Measurements from ENCODE around the gene TNFRSF13B. TPM values are rescaled to one million over a fixed set of nuclear protein-coding genes. Genes with fewer than 3 reads are reported as not detected.

The TNFRSF13B gene
- total and polyA plus RNA-seq, 2 experiments from 2014 or later, result 0.24 TPM; not detected in 1

DNA sequence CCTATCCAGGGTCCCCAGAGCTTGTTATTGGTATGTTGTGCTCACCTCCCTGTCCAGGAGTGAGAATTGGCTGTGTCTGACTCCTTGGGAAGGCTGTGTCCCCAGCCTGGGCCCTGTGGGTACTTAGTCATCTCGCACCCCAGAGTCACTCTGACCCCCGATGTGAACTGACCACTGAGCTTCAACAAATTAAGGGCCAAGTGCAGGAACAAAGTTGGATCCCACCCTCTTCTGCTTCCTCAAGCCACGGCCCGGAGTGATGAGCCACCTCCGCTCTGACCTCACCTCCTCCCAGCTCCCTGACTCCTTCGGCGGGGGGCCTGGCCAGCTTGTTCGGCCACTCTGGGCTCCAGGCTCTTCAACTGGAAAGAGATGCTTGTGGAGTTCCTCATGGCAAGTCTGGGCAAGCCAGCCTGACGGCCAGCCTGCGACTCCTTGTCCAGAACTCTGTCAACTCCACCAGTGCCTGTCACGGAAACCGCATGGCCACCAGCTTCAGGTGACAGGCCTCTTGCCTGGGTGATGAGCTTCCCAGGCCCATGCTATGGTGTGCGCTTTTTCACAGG lies 48.1 kb upstream of the TNFRSF13B start:
- Histone ChIP-seq H4K20me1 (replicated peaks; ENCODE audit: insufficient read depth) (no peaks in the 10 kb centered on the region), H3K4me2 (no peak overlapping the region), H3K27me3 (ENCODE audit: insufficient read depth) (no peaks in the 10 kb centered on the region), H3K27ac (ENCODE audit: low read depth) (no peak overlapping the region), H3K79me2 (replicated peaks; ENCODE audit: insufficient read depth) (no peaks in the 10 kb centered on the region), H2AFZ (no peak overlapping the region), H3K36me3 (ENCODE audit: insufficient read depth) (no peaks in the 10 kb centered on the region), H3K9me2 (ENCODE audit: insufficient read depth) (no peaks in the 10 kb centered on the region), H3F3A (replicated peaks; ENCODE audit: low read depth) (no peaks in the 10 kb centered on the region), H3K4me1 (ENCODE audit: insufficient read depth) (no peaks in the 10 kb centered on the region), H3K4me3 (no peak overlapping the region)
- DNase-seq (ENCODE audit: low spot score) (no peak), ATAC-seq (no peak)
- Mint-ChIP-seq H3K9me3 (peaks cover 3% of the 10 kb centered on the region; the same call in 2 of the 3 replicates), H3K4me1 (peaks cover 3% of the 10 kb centered on the region; the same call in 1 of the 3 replicates), H3K27me3 (ENCODE audit: insufficient read depth, low read depth, poor library complexity) (peaks cover 11% of the 10 kb centered on the region), H3K4me3 (no peak overlapping the region), H3K36me3 (ENCODE audit: low read depth) (no peaks in the 10 kb centered on the region), H3K27ac (no peak overlapping the region)
- TF ChIP-seq, protein P1, sequence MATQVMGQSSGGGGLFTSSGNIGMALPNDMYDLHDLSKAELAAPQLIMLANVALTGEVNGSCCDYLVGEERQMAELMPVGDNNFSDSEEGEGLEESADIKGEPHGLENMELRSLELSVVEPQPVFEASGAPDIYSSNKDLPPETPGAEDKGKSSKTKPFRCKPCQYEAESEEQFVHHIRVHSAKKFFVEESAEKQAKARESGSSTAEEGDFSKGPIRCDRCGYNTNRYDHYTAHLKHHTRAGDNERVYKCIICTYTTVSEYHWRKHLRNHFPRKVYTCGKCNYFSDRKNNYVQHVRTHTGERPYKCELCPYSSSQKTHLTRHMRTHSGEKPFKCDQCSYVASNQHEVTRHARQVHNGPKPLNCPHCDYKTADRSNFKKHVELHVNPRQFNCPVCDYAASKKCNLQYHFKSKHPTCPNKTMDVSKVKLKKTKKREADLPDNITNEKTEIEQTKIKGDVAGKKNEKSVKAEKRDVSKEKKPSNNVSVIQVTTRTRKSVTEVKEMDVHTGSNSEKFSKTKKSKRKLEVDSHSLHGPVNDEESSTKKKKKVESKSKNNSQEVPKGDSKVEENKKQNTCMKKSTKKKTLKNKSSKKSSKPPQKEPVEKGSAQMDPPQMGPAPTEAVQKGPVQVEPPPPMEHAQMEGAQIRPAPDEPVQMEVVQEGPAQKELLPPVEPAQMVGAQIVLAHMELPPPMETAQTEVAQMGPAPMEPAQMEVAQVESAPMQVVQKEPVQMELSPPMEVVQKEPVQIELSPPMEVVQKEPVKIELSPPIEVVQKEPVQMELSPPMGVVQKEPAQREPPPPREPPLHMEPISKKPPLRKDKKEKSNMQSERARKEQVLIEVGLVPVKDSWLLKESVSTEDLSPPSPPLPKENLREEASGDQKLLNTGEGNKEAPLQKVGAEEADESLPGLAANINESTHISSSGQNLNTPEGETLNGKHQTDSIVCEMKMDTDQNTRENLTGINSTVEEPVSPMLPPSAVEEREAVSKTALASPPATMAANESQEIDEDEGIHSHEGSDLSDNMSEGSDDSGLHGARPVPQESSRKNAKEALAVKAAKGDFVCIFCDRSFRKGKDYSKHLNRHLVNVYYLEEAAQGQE (IDR thresholded peaks at IDR 0.05; ENCODE audit: unreplicated experiment), result no peak
- no peak for TF ChIP-seq STAT1 (IDR thresholded peaks at IDR 0.05; ENCODE audit: unreplicated experiment)
- no peak for TF ChIP-seq EZH2phosphoT487 (IDR thresholded peaks at IDR 0.05; ENCODE audit: unreplicated experiment)
- no peak for TF ChIP-seq POLR2AphosphoS5 (IDR thresholded peaks at IDR 0.05; ENCODE audit: low read depth)
- TF ChIP-seq CREB1 (CRISPR knock-in tag; IDR thresholded peaks at IDR 0.05; ENCODE audit: low read depth), result no peak
- TF ChIP-seq, protein P2, sequence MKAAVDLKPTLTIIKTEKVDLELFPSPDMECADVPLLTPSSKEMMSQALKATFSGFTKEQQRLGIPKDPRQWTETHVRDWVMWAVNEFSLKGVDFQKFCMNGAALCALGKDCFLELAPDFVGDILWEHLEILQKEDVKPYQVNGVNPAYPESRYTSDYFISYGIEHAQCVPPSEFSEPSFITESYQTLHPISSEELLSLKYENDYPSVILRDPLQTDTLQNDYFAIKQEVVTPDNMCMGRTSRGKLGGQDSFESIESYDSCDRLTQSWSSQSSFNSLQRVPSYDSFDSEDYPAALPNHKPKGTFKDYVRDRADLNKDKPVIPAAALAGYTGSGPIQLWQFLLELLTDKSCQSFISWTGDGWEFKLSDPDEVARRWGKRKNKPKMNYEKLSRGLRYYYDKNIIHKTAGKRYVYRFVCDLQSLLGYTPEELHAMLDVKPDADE (IDR thresholded peaks at IDR 0.05), result no peak
- TF ChIP-seq NANOG (IDR thresholded peaks at IDR 0.05; ENCODE audit: borderline replicate concordance), result no peak
- TF ChIP-seq ZNF114 (CRISPR knock-in tag; IDR thresholded peaks at IDR 0.05), result no peak
- TF ChIP-seq, protein P3, sequence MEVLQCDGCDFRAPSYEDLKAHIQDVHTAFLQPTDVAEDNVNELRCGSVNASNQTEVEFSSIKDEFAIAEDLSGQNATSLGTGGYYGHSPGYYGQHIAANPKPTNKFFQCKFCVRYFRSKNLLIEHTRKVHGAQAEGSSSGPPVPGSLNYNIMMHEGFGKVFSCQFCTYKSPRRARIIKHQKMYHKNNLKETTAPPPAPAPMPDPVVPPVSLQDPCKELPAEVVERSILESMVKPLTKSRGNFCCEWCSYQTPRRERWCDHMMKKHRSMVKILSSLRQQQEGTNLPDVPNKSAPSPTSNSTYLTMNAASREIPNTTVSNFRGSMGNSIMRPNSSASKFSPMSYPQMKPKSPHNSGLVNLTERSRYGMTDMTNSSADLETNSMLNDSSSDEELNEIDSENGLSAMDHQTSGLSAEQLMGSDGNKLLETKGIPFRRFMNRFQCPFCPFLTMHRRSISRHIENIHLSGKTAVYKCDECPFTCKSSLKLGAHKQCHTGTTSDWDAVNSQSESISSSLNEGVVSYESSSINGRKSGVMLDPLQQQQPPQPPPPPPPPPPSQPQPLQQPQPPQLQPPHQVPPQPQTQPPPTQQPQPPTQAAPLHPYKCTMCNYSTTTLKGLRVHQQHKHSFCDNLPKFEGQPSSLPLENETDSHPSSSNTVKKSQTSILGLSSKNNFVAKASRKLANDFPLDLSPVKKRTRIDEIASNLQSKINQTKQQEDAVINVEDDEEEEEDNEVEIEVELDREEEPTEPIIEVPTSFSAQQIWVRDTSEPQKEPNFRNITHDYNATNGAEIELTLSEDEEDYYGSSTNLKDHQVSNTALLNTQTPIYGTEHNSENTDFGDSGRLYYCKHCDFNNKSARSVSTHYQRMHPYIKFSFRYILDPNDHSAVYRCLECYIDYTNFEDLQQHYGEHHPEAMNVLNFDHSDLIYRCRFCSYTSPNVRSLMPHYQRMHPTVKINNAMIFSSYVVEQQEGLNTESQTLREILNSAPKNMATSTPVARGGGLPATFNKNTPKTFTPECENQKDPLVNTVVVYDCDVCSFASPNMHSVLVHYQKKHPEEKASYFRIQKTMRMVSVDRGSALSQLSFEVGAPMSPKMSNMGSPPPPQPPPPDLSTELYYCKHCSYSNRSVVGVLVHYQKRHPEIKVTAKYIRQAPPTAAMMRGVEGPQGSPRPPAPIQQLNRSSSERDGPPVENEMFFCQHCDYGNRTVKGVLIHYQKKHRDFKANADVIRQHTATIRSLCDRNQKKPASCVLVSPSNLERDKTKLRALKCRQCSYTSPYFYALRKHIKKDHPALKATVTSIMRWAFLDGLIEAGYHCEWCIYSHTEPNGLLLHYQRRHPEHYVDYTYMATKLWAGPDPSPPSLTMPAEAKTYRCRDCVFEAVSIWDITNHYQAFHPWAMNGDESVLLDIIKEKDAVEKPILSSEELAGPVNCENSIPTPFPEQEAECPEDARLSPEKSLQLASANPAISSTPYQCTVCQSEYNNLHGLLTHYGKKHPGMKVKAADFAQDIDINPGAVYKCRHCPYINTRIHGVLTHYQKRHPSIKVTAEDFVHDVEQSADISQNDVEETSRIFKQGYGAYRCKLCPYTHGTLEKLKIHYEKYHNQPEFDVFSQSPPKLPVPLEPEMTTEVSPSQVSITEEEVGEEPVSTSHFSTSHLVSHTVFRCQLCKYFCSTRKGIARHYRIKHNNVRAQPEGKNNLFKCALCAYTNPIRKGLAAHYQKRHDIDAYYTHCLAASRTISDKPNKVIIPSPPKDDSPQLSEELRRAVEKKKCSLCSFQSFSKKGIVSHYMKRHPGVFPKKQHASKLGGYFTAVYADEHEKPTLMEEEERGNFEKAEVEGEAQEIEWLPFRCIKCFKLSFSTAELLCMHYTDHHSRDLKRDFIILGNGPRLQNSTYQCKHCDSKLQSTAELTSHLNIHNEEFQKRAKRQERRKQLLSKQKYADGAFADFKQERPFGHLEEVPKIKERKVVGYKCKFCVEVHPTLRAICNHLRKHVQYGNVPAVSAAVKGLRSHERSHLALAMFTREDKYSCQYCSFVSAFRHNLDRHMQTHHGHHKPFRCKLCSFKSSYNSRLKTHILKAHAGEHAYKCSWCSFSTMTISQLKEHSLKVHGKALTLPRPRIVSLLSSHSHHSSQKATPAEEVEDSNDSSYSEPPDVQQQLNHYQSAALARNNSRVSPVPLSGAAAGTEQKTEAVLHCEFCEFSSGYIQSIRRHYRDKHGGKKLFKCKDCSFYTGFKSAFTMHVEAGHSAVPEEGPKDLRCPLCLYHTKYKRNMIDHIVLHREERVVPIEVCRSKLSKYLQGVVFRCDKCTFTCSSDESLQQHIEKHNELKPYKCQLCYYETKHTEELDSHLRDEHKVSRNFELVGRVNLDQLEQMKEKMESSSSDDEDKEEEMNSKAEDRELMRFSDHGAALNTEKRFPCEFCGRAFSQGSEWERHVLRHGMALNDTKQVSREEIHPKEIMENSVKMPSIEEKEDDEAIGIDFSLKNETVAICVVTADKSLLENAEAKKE (CRISPR knock-in tag; IDR thresholded peaks at IDR 0.05), result no peak
- TF ChIP-seq EZH2 (IDR thresholded peaks at IDR 0.05; ENCODE audit: low read depth, unreplicated experiment), result no peak
- TF ChIP-seq ZNF331 (CRISPR knock-in tag; IDR thresholded peaks at IDR 0.05; ENCODE audit: low read depth), result no peak
- no peak for TF ChIP-seq JUNB (IDR thresholded peaks at IDR 0.05; ENCODE audit: unreplicated experiment)
- TF ChIP-seq, protein P4, sequence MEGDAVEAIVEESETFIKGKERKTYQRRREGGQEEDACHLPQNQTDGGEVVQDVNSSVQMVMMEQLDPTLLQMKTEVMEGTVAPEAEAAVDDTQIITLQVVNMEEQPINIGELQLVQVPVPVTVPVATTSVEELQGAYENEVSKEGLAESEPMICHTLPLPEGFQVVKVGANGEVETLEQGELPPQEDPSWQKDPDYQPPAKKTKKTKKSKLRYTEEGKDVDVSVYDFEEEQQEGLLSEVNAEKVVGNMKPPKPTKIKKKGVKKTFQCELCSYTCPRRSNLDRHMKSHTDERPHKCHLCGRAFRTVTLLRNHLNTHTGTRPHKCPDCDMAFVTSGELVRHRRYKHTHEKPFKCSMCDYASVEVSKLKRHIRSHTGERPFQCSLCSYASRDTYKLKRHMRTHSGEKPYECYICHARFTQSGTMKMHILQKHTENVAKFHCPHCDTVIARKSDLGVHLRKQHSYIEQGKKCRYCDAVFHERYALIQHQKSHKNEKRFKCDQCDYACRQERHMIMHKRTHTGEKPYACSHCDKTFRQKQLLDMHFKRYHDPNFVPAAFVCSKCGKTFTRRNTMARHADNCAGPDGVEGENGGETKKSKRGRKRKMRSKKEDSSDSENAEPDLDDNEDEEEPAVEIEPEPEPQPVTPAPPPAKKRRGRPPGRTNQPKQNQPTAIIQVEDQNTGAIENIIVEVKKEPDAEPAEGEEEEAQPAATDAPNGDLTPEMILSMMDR (conservative IDR thresholded peaks at IDR 0.05; ENCODE audit: low read depth in 2 of 2), result no peak
